Measurements from ENCODE around the gene USP35. TPM values are rescaled to one million over a fixed set of nuclear protein-coding genes. Genes with fewer than 3 reads are reported as not detected.

USP35 gene
- total RNA-seq, 4 donors from 2014 or later = 6.7 to 15.1 (median 8.6) TPM

DNA sequence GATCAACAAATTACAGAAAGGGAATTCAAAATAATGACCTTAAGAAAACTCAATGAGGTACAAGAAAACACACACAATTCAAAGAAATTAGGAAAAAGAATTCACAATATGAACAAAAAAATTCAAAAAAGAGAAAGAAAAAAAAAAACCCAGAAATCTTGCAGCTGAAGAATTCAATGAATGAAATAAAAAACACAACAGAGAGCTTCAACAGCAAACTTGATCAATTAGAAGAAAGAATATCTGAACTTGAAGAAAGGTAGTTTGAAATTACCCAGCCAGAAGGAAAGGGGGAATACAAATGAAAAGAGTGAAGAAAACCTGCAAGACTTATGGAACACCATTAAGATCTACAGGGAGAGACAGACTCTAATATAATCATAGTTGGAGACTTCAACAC, 52.8 kb downstream of the USP35 start:
- DNase-seq (ENCODE audit: low spot score) (no peak), ATAC-seq (ENCODE audit: low FRiP score) (no peak)
- TF ChIP-seq, protein P1, sequence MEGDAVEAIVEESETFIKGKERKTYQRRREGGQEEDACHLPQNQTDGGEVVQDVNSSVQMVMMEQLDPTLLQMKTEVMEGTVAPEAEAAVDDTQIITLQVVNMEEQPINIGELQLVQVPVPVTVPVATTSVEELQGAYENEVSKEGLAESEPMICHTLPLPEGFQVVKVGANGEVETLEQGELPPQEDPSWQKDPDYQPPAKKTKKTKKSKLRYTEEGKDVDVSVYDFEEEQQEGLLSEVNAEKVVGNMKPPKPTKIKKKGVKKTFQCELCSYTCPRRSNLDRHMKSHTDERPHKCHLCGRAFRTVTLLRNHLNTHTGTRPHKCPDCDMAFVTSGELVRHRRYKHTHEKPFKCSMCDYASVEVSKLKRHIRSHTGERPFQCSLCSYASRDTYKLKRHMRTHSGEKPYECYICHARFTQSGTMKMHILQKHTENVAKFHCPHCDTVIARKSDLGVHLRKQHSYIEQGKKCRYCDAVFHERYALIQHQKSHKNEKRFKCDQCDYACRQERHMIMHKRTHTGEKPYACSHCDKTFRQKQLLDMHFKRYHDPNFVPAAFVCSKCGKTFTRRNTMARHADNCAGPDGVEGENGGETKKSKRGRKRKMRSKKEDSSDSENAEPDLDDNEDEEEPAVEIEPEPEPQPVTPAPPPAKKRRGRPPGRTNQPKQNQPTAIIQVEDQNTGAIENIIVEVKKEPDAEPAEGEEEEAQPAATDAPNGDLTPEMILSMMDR (IDR thresholded peaks at IDR 0.05) = no peak

DNA sequence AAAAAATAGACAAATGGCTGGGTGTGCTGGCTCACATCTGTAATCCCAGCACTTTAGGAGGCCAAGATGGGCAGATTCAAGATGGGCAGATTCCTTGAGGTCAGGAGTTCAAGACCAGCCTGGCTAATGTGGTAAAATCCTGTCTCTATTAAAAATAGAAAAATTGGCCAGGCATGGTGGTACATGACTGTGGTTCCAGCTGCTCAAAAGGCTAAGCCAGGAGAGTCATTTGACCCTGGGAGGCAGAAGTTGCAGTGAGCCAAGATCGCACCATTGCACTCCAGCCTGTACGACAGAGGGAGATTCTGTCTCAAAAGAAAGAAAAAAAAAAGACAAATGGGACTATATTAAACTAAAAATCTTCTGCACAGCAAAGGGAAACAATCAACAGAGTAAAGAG, 55.4 kb downstream of the USP35 start:
- TF ChIP-seq, protein P1 (IDR thresholded peaks at IDR 0.05) = no peak
- ATAC-seq (ENCODE audit: low FRiP score) (no peak), DNase-seq (ENCODE audit: low spot score) (no peak)

DNA sequence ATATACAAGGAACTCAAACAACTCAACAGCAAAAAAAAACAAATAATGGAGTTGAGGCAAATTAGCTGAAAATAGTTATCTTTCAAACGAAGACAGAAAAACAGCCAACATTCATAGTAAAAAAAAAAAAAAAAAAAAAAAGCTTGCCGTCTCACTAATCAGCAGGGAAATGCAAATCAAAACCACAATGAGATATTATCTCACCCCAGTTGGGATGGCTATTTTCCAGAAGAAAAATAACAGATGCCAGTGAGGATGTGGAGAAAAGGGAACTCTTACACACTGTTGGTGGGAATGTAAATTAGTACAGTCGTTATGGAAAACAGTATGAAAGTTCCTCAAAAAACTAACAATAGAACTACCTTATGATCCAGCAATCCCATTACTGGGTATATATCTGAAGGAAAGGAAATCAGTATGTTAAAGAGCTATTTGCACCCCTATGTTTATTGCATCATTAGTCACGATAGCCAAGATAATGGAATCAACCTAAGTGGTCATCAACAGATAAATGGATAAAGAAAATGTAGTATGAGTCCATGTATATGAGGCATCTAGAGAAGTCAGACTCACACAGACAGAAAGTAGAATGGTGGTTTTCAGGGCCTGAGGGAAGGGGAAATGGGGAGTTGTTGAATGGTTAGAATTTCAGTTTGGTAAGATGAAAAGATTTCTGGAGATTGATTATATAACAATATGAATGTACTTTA, 56.0 kb downstream of the USP35 start:
- no peak for ATAC-seq (ENCODE audit: low FRiP score)
- TF ChIP-seq, protein P1 (IDR thresholded peaks at IDR 0.05) = no peak

DNA sequence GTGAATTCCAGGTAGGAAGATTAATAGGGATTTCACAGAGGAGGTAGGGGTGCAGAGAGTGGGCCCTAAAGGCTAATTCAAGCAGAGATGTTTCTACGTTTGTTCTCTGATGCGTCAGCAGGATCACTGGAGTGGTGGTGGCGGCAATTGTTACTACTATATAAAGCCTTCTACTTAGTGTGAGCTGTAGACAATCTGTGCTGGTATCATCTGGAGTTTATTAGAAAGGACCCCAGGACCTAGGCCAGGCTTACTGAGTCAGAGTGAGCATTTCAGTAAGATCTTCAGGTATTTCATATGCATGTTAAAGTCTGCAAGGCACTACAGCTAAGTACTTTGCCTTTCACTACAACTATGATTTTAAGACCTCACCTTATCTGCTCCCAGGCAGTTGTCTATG, 59.5 kb downstream of the USP35 start:
- no peak for ATAC-seq (ENCODE audit: low FRiP score)
- TF ChIP-seq, protein P1 (IDR thresholded peaks at IDR 0.05) = no peak
- DNase-seq (ENCODE audit: low spot score) = no peak

More for the DNA sequence above, 56.0 kb downstream of the USP35 start:
- DNase-seq (ENCODE audit: low spot score) = no peak

DNA sequence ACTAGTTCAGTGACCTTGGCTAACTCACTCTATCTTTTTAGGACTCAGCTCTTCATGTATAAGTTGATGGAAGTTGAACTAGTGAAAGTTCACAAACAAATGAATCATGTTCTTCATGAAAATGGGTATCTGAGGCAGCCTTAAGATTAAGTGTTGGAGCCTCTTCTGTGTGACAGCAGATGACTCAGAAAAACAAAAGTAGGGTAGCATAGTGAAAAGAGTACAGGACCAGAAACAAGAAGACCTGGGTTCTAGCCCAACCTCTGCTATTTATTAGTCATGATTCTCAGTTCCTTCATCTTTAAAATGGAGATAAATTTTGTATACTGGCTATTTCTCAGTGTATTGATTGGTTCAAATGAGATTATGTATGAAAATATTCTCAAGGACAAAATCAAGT, 60.2 kb downstream of the USP35 start:
- TF ChIP-seq, protein P1 (IDR thresholded peaks at IDR 0.05) = no peak
- ATAC-seq (ENCODE audit: low FRiP score) = no peak
- DNase-seq (ENCODE audit: low spot score) = no peak

DNA sequence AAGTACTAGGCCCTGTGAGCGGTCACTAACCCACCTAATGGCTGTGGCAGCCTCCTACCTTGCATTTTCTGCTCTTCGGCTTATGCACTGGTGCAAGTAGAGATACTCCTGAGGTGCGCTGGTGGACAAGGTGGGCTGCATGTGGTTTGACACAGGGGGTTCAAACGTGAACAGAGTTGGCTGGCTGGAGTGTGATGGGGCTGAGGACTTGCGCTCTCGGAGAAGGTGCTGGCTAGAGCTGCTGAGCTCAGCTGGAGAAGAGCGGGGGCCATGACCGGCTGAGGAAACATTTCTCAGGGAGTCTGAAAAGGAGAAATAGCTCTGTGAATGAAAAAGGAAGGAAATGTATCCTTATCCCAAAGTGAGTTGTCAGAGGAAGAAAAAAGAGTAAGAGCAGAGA, 61.4 kb downstream of the USP35 start:
- TF ChIP-seq, protein P1 (IDR thresholded peaks at IDR 0.05) = no peak
- ATAC-seq (ENCODE audit: low FRiP score) (no peak), DNase-seq (ENCODE audit: low spot score) (no peak)

DNA sequence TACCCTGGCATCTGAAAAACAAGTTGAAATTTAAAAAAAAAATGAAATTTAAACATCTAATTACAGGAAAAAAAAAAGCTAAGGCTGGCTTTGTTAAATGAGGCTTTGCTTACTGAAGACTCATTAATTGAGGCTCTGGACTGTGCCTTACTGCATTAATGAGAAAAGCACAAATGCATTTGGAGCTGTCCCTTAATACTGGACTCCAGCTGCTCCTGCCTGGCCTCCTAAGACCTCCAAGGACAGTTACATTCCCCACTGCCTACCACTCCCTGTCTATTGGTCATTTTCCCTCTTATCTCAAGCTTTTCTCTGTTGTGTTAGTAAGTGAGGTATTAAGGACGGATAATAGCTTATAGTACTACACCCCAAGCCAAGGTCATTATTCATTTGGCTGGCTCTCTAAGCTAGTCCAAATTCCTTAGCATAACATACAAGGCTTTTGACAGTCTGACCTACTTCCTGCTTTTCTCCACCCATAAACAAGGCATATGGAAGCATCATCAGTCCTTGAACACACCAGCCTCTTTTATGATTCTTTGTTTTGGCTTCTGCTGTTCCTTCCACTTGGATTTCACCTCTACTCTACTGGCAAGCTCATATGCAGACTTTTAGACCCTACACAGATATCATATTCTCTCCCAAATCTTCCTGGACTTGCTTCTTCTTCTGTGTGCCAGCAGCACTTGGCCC, 62.5 kb downstream of the USP35 start:
- DNase-seq (ENCODE audit: low spot score) = no peak
- TF ChIP-seq, protein P1 (IDR thresholded peaks at IDR 0.05) = no peak
- peak; percentile 67 for ATAC-seq (ENCODE audit: low FRiP score)

Data from omental fat pad (tissue), 4 donors.